Measurements from ENCODE around the gene YY1. TPM values are rescaled to one million over a fixed set of nuclear protein-coding genes. Genes with fewer than 3 reads are reported as not detected.

Gene YY1
- total and polyA plus RNA-seq, 9 of the 15 experiments (the other 6 are each of a cell fraction or from before 2014, with no cell fraction given): 20.8 to 74.2 (median 46.7) TPM

DNA sequence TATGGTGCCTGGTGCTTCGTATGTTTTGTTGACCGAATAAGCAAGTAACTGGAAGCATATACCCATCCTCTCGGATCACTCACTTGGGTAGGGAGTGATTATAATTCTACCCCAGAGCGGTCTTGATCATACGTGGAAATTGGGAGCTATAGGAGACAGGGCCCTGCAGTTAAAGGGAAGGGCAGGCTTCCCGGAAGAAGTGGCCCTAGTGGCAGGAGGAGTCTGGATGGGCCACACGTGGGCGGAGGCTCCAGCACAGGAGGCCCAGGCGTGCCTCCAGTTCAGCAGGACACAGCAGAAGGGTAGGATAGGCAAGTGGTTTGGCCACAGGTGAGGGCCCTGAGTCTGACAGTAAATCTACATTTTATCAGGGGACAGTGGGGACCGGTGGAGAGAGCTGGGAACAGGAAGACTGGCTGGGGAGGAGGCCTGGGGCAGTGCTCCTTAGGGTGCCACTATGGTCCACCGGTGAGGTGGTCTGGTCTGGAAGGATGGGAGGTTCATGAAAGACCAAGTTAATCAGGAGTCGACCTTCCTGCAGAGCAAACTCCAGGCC is 23.5 kb upstream of the YY1 start (continued):
- TF ChIP-seq MYC (IDR thresholded peaks at IDR 0.05; ENCODE audit: low read depth, low read length) (peak; percentile 47; the same call in 1 of the 2 replicates), MYC (CRISPR knock-in tag; IDR thresholded peaks at IDR 0.05; ENCODE audit: borderline replicate concordance, low read depth) (no peak), ZFP36 (IDR thresholded peaks at IDR 0.05; ENCODE audit: low read depth, low read length, partially characterized antibody) (peak; percentile 93), PHF20 (IDR thresholded peaks at IDR 0.05; ENCODE audit: partially characterized antibody) (peak; percentile 13), EGR1 (conservative IDR thresholded peaks at IDR 0.05) (peak; percentile 82), ELF1 (tag; IDR thresholded peaks at IDR 0.05) (peak; percentile 54; the same call in 1 of the 2 replicates), BMI1 (IDR thresholded peaks at IDR 0.05; ENCODE audit: low read length) (no peak)
- TF ChIP-seq, protein P1, sequence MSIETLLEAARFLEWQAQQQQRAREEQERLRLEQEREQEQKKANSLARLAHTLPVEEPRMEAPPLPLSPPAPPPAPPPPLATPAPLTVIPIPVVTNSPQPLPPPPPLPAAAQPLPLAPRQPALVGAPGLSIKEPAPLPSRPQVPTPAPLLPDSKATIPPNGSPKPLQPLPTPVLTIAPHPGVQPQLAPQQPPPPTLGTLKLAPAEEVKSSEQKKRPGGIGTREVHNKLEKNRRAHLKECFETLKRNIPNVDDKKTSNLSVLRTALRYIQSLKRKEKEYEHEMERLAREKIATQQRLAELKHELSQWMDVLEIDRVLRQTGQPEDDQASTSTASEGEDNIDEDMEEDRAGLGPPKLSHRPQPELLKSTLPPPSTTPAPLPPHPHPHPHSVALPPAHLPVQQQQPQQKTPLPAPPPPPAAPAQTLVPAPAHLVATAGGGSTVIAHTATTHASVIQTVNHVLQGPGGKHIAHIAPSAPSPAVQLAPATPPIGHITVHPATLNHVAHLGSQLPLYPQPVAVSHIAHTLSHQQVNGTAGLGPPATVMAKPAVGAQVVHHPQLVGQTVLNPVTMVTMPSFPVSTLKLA (conservative IDR thresholded peaks at IDR 0.05): 0 out of 4 replicates have a peak, but pooled peaks of 1 of the 2 experiments have one; percentile 12
- TF ChIP-seq, protein P2, sequence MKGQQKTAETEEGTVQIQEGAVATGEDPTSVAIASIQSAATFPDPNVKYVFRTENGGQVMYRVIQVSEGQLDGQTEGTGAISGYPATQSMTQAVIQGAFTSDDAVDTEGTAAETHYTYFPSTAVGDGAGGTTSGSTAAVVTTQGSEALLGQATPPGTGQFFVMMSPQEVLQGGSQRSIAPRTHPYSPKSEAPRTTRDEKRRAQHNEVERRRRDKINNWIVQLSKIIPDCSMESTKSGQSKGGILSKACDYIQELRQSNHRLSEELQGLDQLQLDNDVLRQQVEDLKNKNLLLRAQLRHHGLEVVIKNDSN (CRISPR knock-in tag; IDR thresholded peaks at IDR 0.05): peak; percentile 57
- TF ChIP-seq, protein P3, sequence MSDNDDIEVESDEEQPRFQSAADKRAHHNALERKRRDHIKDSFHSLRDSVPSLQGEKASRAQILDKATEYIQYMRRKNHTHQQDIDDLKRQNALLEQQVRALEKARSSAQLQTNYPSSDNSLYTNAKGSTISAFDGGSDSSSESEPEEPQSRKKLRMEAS (CRISPR knock-in tag; IDR thresholded peaks at IDR 0.05): peak; percentile 54; the same call in 1 of the 2 replicates
- TF ChIP-seq, protein P4, sequence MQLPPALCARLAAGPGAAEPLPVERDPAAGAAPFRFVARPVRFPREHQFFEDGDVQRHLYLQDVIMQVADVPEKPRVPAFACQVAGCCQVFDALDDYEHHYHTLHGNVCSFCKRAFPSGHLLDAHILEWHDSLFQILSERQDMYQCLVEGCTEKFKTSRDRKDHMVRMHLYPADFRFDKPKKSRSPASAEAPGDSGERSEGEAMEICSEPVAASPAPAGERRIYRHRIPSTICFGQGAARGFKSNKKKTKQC (CRISPR knock-in tag; IDR thresholded peaks at IDR 0.05): 0 out of 2 replicates have a peak, but pooled peaks have one; percentile 29
